VCaP (cell line): ENCODE data around the gene PROSER3.
A peak's percentile ranks its signal among the peaks of the same experiment; 100 is the strongest.
"Not testable (repeated sequence)": the region's sequence is repeated elsewhere in the genome, so short reads cannot be mapped to it uniquely, and the experiment has no call there.

ENCODE experiments used
- H3K27ac ChIP-seq: fragments of 450-650 bp; 2 replicates; pipeline ENCODE4 v1.5.1; 2017
- TF ChIP-seq, protein P1 (sequence below): fragments of 450-650 bp; conservative IDR thresholded peaks from 2 replicates; pipeline ENCODE4 v1.5.1; 2017; ENCODE audit warnings: mild to moderate bottlenecking, moderate library complexity

The PROSER3 gene

DNA sequence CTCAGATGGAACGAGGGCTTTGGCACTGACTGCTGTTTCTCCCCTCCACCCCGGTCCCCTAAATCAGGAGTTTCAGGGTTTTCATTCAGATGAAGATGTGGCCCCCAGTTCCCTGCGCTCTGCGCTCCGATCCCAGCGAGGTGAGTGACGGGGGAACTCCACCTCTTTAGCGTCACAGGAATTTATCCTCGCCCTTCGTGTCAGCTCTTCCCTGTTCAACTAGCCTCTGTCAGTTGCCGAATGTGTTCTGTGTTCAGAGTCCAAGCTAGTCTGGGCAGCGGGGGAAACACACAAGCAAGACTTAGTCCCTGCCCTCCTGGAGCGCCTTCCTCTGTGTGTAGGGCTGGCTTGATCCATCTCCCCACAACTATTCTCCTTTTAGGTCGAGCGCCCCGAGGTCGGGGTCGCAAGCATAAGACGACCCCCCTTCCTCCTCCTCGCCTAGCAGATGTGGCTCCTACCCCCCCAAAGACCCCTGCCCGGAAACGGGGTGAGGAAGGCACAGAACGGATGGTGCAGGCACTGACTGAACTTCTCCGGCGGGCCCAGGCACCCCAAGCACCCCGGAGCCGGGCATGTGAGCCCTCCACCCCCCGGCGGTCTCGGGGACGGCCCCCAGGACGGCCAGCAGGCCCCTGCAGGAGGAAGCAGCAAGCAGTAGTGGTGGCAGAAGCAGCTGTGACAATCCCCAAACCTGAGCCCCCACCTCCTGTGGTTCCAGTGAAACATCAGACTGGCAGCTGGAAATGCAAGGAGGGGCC, 38.4 kb upstream of the PROSER3 start:
- H3K27ac ChIP-seq: peak overlapping the region; percentile 98
- TF ChIP-seq, protein P1, sequence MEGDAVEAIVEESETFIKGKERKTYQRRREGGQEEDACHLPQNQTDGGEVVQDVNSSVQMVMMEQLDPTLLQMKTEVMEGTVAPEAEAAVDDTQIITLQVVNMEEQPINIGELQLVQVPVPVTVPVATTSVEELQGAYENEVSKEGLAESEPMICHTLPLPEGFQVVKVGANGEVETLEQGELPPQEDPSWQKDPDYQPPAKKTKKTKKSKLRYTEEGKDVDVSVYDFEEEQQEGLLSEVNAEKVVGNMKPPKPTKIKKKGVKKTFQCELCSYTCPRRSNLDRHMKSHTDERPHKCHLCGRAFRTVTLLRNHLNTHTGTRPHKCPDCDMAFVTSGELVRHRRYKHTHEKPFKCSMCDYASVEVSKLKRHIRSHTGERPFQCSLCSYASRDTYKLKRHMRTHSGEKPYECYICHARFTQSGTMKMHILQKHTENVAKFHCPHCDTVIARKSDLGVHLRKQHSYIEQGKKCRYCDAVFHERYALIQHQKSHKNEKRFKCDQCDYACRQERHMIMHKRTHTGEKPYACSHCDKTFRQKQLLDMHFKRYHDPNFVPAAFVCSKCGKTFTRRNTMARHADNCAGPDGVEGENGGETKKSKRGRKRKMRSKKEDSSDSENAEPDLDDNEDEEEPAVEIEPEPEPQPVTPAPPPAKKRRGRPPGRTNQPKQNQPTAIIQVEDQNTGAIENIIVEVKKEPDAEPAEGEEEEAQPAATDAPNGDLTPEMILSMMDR: no peak

DNA sequence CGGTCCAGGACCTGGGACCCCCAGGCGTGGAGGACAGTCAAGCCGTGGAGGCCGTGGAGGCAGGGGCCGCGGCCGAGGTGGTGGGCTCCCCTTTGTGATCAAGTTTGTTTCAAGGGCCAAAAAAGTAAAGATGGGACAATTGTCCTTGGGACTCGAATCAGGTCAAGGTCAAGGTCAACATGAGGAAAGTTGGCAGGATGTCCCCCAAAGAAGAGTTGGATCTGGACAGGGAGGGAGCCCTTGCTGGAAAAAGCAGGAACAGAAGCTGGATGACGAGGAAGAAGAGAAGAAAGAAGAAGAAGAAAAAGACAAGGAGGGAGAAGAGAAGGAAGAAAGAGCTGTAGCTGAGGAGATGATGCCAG, 37.8 kb upstream of the PROSER3 start:
- TF ChIP-seq, protein P1: no peak
- H3K27ac ChIP-seq: 0 out of 2 replicates have a peak overlapping the region, but pooled peaks have one; percentile 98

DNA sequence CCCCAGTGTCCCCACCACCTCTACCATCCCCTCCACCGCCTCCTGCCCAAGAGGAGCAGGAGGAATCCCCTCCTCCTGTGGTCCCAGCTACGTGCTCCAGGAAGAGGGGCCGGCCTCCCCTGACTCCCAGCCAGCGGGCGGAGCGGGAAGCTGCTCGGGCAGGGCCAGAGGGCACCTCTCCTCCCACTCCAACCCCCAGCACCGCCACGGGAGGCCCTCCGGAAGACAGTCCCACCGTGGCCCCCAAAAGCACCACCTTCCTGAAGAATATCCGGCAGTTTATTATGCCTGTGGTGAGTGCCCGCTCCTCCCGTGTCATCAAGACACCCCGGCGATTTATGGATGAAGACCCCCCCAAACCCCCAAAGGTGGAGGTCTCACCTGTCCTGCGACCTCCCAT, 37.3 kb upstream of the PROSER3 start:
- H3K27ac ChIP-seq: no peak overlapping the region
- TF ChIP-seq, protein P1: no peak

DNA sequence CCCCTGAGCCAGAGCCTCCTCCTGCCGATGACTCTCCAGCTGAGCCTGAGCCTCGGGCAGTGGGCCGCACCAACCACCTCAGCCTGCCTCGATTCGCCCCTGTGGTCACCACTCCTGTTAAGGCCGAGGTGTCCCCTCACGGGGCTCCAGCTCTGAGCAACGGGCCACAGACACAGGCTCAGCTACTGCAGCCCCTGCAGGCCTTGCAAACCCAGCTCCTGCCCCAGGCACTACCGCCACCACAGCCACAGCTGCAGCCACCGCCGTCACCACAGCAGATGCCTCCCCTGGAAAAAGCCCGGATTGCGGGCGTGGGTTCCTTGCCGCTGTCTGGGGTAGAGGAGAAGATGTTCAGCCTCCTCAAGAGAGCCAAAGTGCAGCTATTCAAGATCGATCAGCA, 36.6 kb upstream of the PROSER3 start:
- peak overlapping the region; percentile 14; the same call in 1 of the 2 replicates for H3K27ac ChIP-seq

DNA sequence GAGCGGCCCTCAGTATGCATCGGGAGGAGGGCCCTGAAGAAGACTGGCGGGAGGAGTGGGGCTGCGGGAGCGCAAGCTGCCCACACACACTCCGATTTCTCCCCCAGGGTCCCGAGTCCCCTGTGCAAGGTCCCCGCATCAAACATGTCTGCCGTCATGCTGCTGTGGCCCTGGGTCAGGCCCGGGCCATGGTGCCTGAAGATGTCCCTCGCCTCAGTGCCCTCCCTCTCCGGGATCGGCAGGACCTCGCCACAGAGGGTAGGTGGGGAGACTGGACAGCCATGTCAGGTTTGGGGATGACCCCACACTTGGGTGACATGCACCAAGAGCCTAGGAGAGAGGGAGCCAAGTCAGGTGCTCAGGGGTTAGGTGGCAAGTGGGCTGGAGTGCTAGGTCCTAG, 35.5 kb upstream of the PROSER3 start:
- no peak overlapping the region for H3K27ac ChIP-seq
- TF ChIP-seq, protein P1: no peak

More for the DNA sequence above, 36.6 kb upstream of the PROSER3 start:
- TF ChIP-seq, protein P1: no peak

DNA sequence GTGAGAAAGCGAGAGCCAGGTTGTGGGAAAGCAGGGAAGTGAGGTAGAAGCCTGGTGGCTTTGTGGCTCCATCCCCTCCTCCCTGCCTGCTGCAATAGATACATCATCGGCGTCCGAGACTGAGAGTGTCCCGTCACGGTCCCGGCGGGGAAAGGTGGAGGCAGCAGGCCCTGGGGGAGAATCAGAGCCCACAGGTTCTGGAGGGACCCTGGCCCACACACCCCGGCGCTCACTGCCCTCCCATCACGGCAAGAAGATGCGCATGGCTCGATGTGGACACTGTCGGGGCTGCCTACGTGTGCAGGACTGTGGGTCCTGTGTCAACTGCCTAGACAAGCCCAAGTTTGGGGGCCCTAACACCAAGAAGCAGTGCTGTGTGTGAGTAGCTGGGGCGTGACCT, 35.1 kb upstream of the PROSER3 start:
- no peak overlapping the region for H3K27ac ChIP-seq
- TF ChIP-seq, protein P1: no peak

DNA sequence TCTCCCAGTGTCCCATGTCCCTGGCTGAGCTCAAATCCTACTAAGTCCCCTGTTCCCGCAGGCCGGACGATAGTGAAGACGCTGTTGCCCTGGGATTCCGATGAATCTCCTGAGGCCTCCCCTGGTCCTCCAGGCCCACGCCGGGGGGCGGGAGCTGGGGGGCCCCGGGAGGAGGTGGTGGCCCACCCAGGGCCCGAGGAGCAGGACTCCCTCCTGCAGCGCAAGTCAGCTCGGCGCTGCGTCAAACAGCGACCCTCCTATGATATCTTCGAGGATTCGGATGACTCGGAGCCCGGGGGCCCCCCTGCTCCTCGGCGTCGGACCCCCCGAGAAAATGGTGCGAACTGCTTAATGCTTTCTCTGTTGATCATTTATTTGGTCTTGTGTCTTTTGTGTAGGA, 34.3 kb upstream of the PROSER3 start:
- TF ChIP-seq, protein P1: no peak
- H3K27ac ChIP-seq: no peak overlapping the region

DNA sequence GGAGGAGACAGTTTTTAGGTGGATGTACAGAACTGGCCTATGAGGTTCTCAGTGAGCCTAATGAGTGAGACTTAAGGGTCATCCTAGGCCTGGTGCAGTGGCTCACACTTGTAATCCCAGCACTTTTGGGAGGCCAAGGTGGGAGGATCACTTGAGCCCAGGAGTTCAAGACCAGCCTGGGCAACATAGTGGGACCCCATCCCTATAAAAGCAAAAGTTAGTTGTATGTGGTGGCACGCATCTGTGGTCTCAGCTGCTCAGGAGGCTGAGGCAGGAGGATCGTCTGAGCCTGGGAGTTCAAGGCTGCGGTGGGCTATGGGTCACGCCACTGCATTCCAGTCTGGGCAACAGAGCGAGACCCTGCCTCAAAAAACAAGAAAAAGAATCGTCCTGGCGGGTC, 33.8 kb upstream of the PROSER3 start:
- not testable (repeated sequence) for H3K27ac ChIP-seq
